Aorta (tissue), 5 donors: ENCODE results near the gene PTPRG. TPM values are rescaled to one million over a fixed set of nuclear protein-coding genes. Genes with fewer than 3 reads are reported as not detected.
A peak's percentile ranks its signal among the peaks of the same experiment; 100 is the strongest.

Experiments
- ATAC-seq: fragments of 200-7000 bp; cut with Tn5 transposase; one replicate; pipeline ENCODE4 v1.9.1; 2022; ENCODE audit warnings: moderate library complexity; ENCODE audit not compliant: low FRiP score
- DNase-seq, 2 donors: peaks; one replicate each; pipeline ENCODE4 v3.0.0-alpha.2; 2020
- H3K27ac ChIP-seq, 2 donors: one replicate each; pipeline ENCODE4 v1.5.1; 2013; ENCODE audit warnings: low read length in 2 of 2, mild to moderate bottlenecking in 2 of 2, moderate library complexity in 2 of 2, control low read depth in 1 of 2, inconsistent platforms in 1 of 2, low read depth in 1 of 2
- H3K27me3 ChIP-seq, 2 donors: one replicate each; pipeline ENCODE4 v1.6.1; 2013; ENCODE audit warnings: control low read depth in 1 of 2, low read length in 1 of 2, mild to moderate bottlenecking in 1 of 2, moderate library complexity in 1 of 2; ENCODE audit not compliant: insufficient read depth in 2 of 2, control insufficient read depth in 1 of 2
- H3K36me3 ChIP-seq, 2 donors: one replicate each; pipeline ENCODE4 v1.6.1; 2013; ENCODE audit warnings: control low read depth in 1 of 2, low read length in 1 of 2, mild to moderate bottlenecking in 1 of 2; ENCODE audit not compliant: insufficient read depth in 2 of 2, control insufficient read depth in 1 of 2
- H3K4me1 ChIP-seq, 2 donors: one replicate each; pipeline ENCODE4 v1.6.1; 2013; ENCODE audit warnings: low read length in 2 of 2, control low read depth in 1 of 2, mild to moderate bottlenecking in 1 of 2, moderate library complexity in 1 of 2; ENCODE audit not compliant: insufficient read depth in 2 of 2, control insufficient read depth in 1 of 2
- H3K4me3 ChIP-seq, 2 donors: one replicate each; pipeline ENCODE4 v1.5.1; 2013; ENCODE audit warnings: low read length in 2 of 2, control low read depth in 1 of 2, mild to moderate bottlenecking in 1 of 2
- H3K9me3 ChIP-seq: one replicate; pipeline ENCODE4 v1.6.1; 2013; ENCODE audit warnings: mild to moderate bottlenecking, low read length; ENCODE audit not compliant: control insufficient read depth
- WGBS, 2 donors: extraction: QIAGEN DNeasy Blood & Tissue Kit; methylation state at CpG; one replicate each; pipeline ENCODE4 v1.1.7; 2013; 5-methylcytosine and 5-hydroxymethylcytosine counted together
- intact Hi-C, 2 donors: fragments of 100-400 bp; cut with DNase I; formaldehyde crosslinking; loops; one replicate each; pipeline versions ENCODE4 v1.14.2 to v1.15.0; 2022
- polyA plus RNA-seq, 2 donors: library from polyadenylated mRNA; stranded (reverse); fragments of 200-250 nt; gene quantifications; one replicate each; pipeline ENCODE4 v1.2.3, GENCODE V29; 2013
- total RNA-seq, 2 donors: library from RNA; stranded (reverse); fragmentation: NEBNext Ultra II Directional; extraction: Animal tissue kit (Norgen Biotek cat#: 25700); gene quantifications; one replicate each; pipeline ENCODE4 v1.2.1, GENCODE V29; 2021
- donor health status: healthy with polysubstance abuse.
- donor health status: Bipolar disorder and iron deficiency.
- donor health status: DM: no; HTN: no; CAD: no.
- donor health status: DM: no; HTN: no; CAD: no.
- donor health status: DM: yes; HTN: yes; CAD: no.

The PTPRG gene
- total and polyA plus RNA-seq, 4 donors = 5.3 to 150 (median 52.4) TPM

- DNase-seq (no peak), ATAC-seq (no peak)
- 93% methylated on average over 6 of the region's 6 CpGs for WGBS, 2 donors
- Histone ChIP-seq H3K9me3 (no peaks in the 10 kb centered on the region), H3K27ac (no peak overlapping the region), H3K36me3 (no peaks in the 10 kb centered on the region), H3K27me3 (no peaks in the 10 kb centered on the region), H3K4me1 (peaks cover 3 to 8% of the 10 kb centered on the region in 2 donors), H3K4me3 (no peak overlapping the region)
- intact Hi-C loops = no loop called here
Observed at GRCh38 chr3:61783993-61784718, 222.8 kb downstream of the PTPRG start.

GRCh38 chr3:61788623-61789507 lies 227.5 kb downstream of the PTPRG start:
- no peak for DNase-seq
- H3K4me3 ChIP-seq = no peak overlapping the region
- no peaks in the 10 kb centered on the region for H3K36me3 ChIP-seq
- peaks cover 0 to 11% of the 10 kb centered on the region in 2 donors for H3K4me1 ChIP-seq
- no peak for ATAC-seq
- no peak overlapping the region for H3K27ac ChIP-seq
- no peaks in the 10 kb centered on the region for H3K9me3 ChIP-seq
- whole genome bisulfite sequencing, 2 donors = 92 to 96% methylated on average over 4 of the region's 4 CpGs
- intact Hi-C loops = no loop called here
- no peaks in the 10 kb centered on the region for H3K27me3 ChIP-seq

GRCh38 chr3:61789861-61790260 lies 228.5 kb downstream of the PTPRG start:
- H3K27ac ChIP-seq = peak overlapping the region in 1 of 2 donors; percentile 44
- no peak for DNase-seq
- peak; percentile 19 for ATAC-seq
- H3K4me3 ChIP-seq = no peak overlapping the region
- peaks cover 0 to 12% of the 10 kb centered on the region in 2 donors for H3K4me1 ChIP-seq
- H3K27me3 ChIP-seq = no peaks in the 10 kb centered on the region
- WGBS, 2 donors = 80 to 83% methylated on average over 3 of the region's 3 CpGs
- H3K36me3 ChIP-seq = no peaks in the 10 kb centered on the region
- no peaks in the 10 kb centered on the region for H3K9me3 ChIP-seq
- intact Hi-C loops = no loop called here

- H3K27ac ChIP-seq = no peak overlapping the region
- H3K9me3 ChIP-seq = no peaks in the 10 kb centered on the region
- H3K27me3 ChIP-seq = no peaks in the 10 kb centered on the region
- H3K4me3 ChIP-seq = no peak overlapping the region
- ATAC-seq (no peak), DNase-seq (no peak)
- no peaks in the 10 kb centered on the region for H3K36me3 ChIP-seq
- H3K4me1 ChIP-seq = peaks cover 0 to 12% of the 10 kb centered on the region in 2 donors
- intact Hi-C loops = no loop called here
Observed at GRCh38 chr3:61790411-61790810, 229.0 kb downstream of the PTPRG start.

- intact Hi-C loops = no loop called here
- ATAC-seq (no peak), DNase-seq (no peak)
- 94 to 100% methylated on average over 2 of the region's 2 CpGs for WGBS, 2 donors
- H3K27me3 ChIP-seq = no peaks in the 10 kb centered on the region
- H3K9me3 ChIP-seq = no peaks in the 10 kb centered on the region
- H3K4me1 ChIP-seq = peaks cover 6 to 12% of the 10 kb centered on the region in 2 donors
- no peaks in the 10 kb centered on the region for H3K36me3 ChIP-seq
- no peak overlapping the region for H3K27ac ChIP-seq
- no peak overlapping the region for H3K4me3 ChIP-seq
Observed at GRCh38 chr3:61793056-61793455, 231.7 kb downstream of the PTPRG start.

GRCh38 chr3:61793521-61793920 lies 232.2 kb downstream of the PTPRG start:
- H3K27ac ChIP-seq = no peak overlapping the region
- no peak for ATAC-seq
- DNase-seq = no peak
- no peak overlapping the region for H3K4me3 ChIP-seq
- intact Hi-C loops = no loop called here
- no peaks in the 10 kb centered on the region for H3K9me3 ChIP-seq
- no peaks in the 10 kb centered on the region for H3K27me3 ChIP-seq
- no peaks in the 10 kb centered on the region for H3K36me3 ChIP-seq
- H3K4me1 ChIP-seq = peaks cover 6 to 12% of the 10 kb centered on the region in 2 donors

GRCh38 chr3:61794341-61794740 lies 233.0 kb downstream of the PTPRG start:
- Histone ChIP-seq H3K9me3 (no peaks in the 10 kb centered on the region), H3K36me3 (no peaks in the 10 kb centered on the region), H3K4me1 (peaks cover 6 to 12% of the 10 kb centered on the region in 2 donors), H3K27me3 (no peaks in the 10 kb centered on the region), H3K4me3 (no peak overlapping the region), H3K27ac (no peak overlapping the region)
- intact Hi-C loops = no loop called here
- ATAC-seq = no peak
- 90 to 93% methylated on average over 3 of the region's 3 CpGs for WGBS, 2 donors
- DNase-seq = no peak

- no peak for DNase-seq
Observed at GRCh38 chr3:61794961-61795360, 233.6 kb downstream of the PTPRG start.

More at GRCh38 chr3:61794961-61795360, 233.6 kb downstream of the PTPRG start:
- ATAC-seq = no peak
- 52 to 74% methylated on average over 2 of the region's 2 CpGs for WGBS, 2 donors
- H3K4me1 ChIP-seq = peaks cover 6 to 10% of the 10 kb centered on the region in 2 donors
- no peak overlapping the region for H3K27ac ChIP-seq
- no peaks in the 10 kb centered on the region for H3K27me3 ChIP-seq
- intact Hi-C loops = no loop called here
- H3K9me3 ChIP-seq = no peaks in the 10 kb centered on the region
- no peak overlapping the region for H3K4me3 ChIP-seq
- no peaks in the 10 kb centered on the region for H3K36me3 ChIP-seq
